ENCODE measurements around the gene CLMP. TPM values are rescaled to one million over a fixed set of nuclear protein-coding genes. Genes with fewer than 3 reads are reported as not detected.
A peak's percentile ranks its signal among the peaks of the same experiment; 100 is the strongest.

Gene CLMP
- total RNA-seq, 4 donors from 2014 or later, result 169 to 215 (median 197) TPM

DNA sequence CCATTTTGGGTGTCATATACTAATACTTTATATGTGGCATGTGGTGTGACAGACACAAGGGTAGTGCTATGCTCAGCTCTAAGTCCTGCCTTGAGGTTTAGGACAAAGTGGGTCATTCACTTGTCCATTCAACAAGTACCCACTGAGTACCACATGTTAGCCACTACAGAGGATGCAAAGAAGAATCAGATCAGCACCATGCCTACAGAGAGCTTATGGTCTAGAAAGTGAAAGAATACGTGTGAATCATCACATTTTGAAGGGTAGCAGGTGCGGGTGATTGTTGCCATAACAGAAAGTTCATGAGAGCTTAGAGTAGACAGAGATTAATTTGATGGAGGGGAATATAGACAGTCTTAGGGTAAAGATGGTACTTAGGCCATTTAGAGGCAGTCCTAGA is 18.3 kb downstream of the CLMP start:
- Histone ChIP-seq H3K4me1 (peaks cover 13 to 95% (median 91%) of the 10 kb centered on the region in 4 donors), H3K27me3 (no peaks in the 10 kb centered on the region), H3K9me3 (no peaks in the 10 kb centered on the region), H3K36me3 (no peaks in the 10 kb centered on the region), H3K4me3 (no peak overlapping the region), H3K27ac (replicated peaks in 1 of 4) (peak overlapping the region; percentile 76 to 90 (median 85))
- intact Hi-C loops (cut with DNase I), result no loop called here
- TF ChIP-seq POLR2AphosphoS5 (IDR thresholded peaks at IDR 0.05) (no peak), POLR2A (IDR thresholded peaks at IDR 0.05; ENCODE audit: low read depth) (no peak), EP300 (IDR thresholded peaks at IDR 0.05) (no peak)
- TF ChIP-seq, protein P1, sequence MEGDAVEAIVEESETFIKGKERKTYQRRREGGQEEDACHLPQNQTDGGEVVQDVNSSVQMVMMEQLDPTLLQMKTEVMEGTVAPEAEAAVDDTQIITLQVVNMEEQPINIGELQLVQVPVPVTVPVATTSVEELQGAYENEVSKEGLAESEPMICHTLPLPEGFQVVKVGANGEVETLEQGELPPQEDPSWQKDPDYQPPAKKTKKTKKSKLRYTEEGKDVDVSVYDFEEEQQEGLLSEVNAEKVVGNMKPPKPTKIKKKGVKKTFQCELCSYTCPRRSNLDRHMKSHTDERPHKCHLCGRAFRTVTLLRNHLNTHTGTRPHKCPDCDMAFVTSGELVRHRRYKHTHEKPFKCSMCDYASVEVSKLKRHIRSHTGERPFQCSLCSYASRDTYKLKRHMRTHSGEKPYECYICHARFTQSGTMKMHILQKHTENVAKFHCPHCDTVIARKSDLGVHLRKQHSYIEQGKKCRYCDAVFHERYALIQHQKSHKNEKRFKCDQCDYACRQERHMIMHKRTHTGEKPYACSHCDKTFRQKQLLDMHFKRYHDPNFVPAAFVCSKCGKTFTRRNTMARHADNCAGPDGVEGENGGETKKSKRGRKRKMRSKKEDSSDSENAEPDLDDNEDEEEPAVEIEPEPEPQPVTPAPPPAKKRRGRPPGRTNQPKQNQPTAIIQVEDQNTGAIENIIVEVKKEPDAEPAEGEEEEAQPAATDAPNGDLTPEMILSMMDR (IDR thresholded peaks at IDR 0.05), result no peak
- 64% methylated on average over 2 of the region's 2 CpGs for WGBS
- no peak for DNase-seq (ENCODE audit: extremely low spot score)

DNA sequence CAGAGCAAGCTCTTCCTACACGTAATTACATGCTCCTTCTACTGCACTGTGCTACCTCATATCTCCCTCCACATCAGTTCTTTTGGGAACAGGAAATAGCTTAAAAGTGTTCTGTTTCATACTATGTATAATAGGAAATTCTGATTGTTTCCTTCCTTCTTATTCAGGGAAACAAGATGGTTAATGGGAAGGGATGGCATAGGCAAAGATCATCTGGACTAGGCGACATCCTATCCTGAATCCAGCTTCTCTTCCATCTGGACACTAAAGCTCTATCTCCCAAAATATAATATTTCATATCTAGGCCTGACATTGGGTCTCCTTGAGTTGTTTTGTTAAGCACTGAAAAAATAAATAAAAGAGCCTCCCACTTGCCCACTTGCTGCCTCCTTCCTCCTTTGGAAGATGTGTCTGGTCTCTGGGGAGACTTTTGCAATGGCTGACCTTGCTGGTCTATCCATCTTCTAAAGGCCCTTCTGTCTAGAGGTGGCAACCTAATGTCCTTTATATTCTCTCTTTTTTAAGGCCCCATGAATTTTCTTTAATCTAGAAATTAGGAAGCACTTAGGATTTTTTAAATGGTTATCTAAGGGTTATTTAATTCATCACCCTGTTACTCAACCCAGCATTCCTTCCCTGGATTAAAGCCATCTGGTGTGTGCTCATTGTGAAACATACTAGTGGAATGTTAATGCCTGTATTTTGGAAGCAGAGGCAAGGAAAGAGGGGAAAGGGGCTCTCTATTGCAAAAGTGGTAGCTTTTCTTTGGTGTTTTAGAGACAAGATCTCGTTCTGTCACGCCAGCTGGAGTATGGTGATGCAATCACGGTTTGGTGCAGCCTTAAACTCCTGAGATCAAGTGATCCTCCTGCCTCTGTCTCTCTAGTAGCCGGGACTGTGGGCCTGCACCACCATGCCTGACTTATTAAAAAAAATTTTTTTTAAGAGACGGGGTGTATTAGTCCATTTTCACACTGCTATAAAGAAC is 20.6 kb downstream of the CLMP start:
- Histone ChIP-seq H3K4me1 (peaks cover 8 to 95% (median 86%) of the 10 kb centered on the region in 4 donors), H3K4me3 (no peak overlapping the region), H3K27me3 (no peaks in the 10 kb centered on the region), H3K27ac (replicated peaks in 1 of 4) (peak overlapping the region; percentile 76 to 90 (median 85)), H3K36me3 (no peaks in the 10 kb centered on the region), H3K9me3 (no peaks in the 10 kb centered on the region)
- DNase-seq (ENCODE audit: extremely low spot score), result no peak
- TF ChIP-seq POLR2AphosphoS5 (IDR thresholded peaks at IDR 0.05) (peak; percentile 60 to 89), EP300 (IDR thresholded peaks at IDR 0.05) (no peak), POLR2A (IDR thresholded peaks at IDR 0.05; ENCODE audit: low read depth) (no peak)
- TF ChIP-seq, protein P1 (IDR thresholded peaks at IDR 0.05), result no peak
- WGBS, result 24% methylated on average over 7 of the region's 7 CpGs
- intact Hi-C loops (cut with DNase I), result no loop called here

DNA sequence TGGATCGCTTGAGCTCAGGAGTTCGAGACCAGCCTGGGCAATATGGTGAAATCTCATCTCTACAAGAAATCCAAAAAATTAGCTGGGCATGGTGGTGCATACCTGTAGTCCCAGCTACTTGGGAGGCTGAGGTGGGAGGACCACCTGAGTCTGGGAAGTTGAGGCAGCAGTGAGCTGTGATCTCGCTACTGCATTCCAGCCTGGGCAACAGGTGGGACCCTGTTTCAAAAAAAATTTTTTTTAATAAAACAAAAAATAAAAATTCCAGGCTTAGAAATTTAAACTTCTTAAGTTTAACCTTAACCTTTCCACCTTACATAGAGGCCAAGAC is 21.2 kb downstream of the CLMP start:
- intact Hi-C loops (cut with DNase I), result no loop called here
- Histone ChIP-seq H3K4me3 (no peak overlapping the region), H3K9me3 (no peaks in the 10 kb centered on the region), H3K27ac (replicated peaks in 1 of 4) (peak overlapping the region; percentile 76 to 90 (median 85)), H3K36me3 (no peaks in the 10 kb centered on the region), H3K4me1 (peaks cover 8 to 95% (median 86%) of the 10 kb centered on the region in 4 donors), H3K27me3 (no peaks in the 10 kb centered on the region)
- no peak for DNase-seq (ENCODE audit: extremely low spot score)
- 100% methylated on average over 3 of the region's 3 CpGs for WGBS
- TF ChIP-seq EP300 (IDR thresholded peaks at IDR 0.05) (no peak), POLR2A (IDR thresholded peaks at IDR 0.05; ENCODE audit: low read depth) (no peak), POLR2AphosphoS5 (IDR thresholded peaks at IDR 0.05) (no peak)
- TF ChIP-seq, protein P1 (IDR thresholded peaks at IDR 0.05), result no peak

DNA sequence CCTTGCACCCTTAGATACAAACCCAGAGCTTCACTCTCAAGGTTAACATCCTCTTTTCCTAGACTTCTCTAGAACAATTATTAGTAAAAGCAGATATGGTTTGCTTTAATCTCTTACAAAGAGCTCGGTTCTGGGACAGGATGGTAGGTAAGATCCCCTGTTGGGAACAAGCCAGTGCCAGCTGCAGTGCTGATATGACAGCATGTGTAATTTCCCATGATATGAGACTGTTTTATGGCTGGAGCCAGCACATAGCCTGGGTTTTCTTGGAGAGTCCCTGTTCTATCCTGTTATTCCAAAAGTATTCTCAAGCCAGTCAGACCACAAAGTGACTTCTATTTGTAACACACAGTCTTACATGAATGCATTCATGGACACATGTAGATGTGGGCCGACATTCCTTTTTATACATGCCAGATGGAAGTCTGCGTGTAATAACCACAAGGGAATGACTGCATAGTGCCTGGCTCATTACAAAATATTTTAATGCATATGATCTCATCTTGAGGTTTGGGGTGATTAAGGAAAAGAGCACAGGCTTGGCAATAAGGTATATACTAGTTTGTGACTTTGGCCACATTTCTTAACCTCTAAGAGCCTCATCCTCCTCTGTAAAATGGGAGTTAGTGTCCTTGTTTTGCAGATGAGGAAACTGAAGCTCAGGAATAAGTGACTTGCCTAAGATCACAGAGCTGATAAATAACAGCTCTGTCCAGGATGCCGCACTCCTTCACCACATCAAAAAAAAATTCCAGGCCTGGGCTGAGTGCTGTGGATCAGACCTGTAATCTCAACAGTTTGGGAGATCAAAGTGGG is 21.8 kb downstream of the CLMP start:
- Histone ChIP-seq H3K4me3 (no peak overlapping the region), H3K9me3 (no peaks in the 10 kb centered on the region), H3K4me1 (peaks cover 8 to 95% (median 86%) of the 10 kb centered on the region in 4 donors), H3K27ac (replicated peaks in 1 of 4) (peak overlapping the region; percentile 76 to 90 (median 85)), H3K27me3 (no peaks in the 10 kb centered on the region), H3K36me3 (no peaks in the 10 kb centered on the region)
- no peak for TF ChIP-seq EP300 (IDR thresholded peaks at IDR 0.05)
- no peak for TF ChIP-seq POLR2AphosphoS5 (IDR thresholded peaks at IDR 0.05)
- TF ChIP-seq POLR2A (IDR thresholded peaks at IDR 0.05; ENCODE audit: low read depth), result no peak
- TF ChIP-seq, protein P1 (IDR thresholded peaks at IDR 0.05), result no peak
- DNase-seq (ENCODE audit: extremely low spot score), result no peak
- 83% methylated on average over 4 of the region's 4 CpGs for WGBS
- intact Hi-C loops (cut with DNase I), result no loop called here

Data from esophagus muscularis mucosa (tissue), 4 donors.